Stimulated activated CD4-positive, alpha-beta T cell treated with anti-CD3 and anti-CD28 coated beads, Interleukin-15, amount 100 ng/mL, for 1 hour (primary cell): ENCODE measurements around the gene AP3M1.
"Not testable (repeated sequence)": the region's sequence is repeated elsewhere in the genome, so short reads cannot be mapped to it uniquely, and the experiment has no call there.

Experiments used
- DNase-seq, 2 donors: peaks; one replicate each; pipeline ENCODE4 v3.0.0-alpha.2; 2020; ENCODE audit warnings: low read depth in 1 of 2, low spot score in 1 of 2

Gene AP3M1

DNA sequence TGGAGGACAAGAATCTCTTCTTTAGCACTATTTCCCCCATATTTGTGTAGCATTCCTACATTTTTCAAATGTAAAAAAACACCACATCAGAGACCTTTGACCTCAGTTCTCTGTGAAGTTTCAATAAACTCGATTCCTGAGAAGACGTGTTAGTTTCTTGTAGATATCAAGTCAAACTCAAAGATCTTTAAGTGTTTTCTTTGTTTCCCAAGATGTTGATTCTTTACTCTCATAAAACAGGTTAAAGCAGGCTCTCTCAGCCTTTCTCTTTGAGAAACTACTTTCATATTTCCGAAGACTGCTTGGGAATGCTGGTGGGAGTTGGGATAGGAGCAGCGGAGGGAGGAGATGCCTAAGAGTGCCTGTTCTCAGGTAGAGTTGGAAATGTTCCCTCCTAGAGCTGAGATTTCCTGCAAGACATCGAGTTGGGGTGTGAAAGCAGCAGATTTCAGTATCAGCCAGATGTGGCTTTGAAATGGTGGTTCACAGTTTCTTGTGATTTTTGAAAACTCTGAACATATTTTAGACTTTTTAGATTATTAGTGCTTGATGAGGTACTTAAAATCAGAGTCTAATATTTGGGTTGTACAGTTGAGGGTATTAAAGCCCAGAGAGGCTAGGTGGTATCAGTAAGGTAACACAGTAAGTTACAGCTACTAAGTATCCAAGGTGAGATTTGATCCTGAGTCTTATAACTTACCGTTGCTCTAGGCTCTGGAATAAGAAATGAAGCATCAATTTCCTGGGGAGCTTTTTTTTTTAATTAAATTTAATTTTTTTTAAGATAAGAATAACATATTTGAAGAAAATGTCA lies 14.3 kb upstream of the AP3M1 start:
- DNase-seq = no peak

DNA sequence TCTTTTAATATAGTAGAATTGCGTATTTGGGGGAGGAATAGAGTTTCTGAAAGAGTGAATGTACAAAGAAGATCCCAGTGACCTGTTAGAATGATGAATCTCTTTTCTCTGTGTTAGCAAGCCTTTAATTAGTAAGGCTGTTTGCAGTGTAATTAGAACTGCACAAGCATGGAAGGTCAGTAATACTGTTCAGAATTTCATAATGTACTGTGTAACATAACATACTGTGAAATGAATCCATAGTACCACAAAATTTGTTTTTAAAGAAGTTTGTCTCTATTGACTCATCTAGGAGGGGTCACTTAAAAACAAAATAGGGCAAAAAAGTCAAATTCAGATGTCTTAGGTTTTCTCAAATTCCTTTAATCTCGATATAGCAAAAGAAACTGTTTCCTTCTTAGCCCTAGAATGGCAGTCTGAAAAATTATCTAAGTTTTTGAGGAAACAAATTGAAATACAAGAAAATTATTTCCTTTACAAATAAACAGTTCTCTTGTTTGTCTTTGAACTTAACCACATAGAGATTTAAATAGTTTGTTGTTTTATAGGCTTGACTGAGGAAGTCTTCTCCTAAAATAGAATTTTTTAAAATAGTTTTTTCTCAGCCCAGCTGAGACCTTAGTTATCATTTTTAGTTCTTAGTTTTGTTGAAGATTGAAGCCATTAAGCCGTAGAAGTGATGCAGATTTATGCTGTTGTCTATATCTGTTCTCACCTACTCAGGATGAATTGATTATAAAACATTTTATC lies 12.9 kb upstream of the AP3M1 start:
- no peak for DNase-seq

DNA sequence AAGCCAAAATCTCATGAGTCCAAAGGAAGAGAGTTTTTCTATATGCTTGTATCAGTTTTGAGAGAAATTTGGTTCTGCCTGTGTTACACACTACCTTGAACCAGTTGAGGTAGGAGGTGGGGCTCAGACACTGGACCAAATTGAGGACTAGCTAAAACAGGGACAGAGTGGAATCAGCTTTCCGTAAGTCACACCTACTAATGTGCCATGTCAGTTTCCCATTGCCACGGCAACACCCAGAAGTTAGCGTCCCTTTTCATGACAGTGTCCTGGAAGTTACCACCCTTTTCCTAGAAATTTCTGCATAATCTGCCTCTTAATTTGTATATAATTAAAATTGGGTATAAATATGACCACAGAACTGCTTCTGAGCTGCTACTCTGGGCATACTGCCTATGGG lies 9.4 kb upstream of the AP3M1 start:
- DNase-seq = no peak

DNA sequence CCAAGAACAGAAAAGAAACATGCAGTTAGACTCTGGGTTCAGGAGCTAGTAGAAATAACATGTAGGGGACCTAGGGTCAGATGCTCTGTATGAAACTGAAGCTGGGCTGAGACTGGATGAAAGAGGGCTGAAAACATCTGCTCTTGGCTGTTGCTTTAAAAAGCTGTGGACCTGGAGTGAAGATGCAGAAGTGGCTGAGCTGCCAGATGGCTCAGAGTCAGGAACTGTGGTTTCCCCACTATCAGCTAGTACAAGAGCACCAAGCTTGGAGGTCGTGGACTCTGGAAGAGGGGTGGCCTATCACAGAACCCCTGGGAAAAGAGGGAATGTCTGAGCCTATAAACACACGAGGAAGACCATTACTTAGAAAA lies 6.3 kb upstream of the AP3M1 start:
- no peak for DNase-seq

DNA sequence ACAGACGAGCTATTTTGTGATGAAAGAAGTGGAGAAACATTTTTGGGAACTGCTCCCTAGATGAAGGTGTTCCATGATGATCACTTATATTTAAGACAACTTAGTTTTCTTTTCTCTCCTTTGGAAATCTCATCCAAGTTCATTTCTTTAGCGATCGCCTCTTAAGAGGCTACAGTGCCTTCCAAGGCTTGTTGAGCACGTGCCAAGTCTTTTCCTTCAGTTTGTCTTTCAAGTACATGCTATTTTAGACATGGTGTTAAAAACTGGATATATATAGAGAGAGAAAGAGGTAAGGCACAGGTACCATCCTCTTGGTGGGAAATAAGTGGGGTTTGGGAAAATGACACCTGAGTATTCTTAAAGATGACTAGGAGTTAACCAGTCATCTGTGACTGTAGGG lies 3.0 kb upstream of the AP3M1 start:
- no peak for DNase-seq

DNA sequence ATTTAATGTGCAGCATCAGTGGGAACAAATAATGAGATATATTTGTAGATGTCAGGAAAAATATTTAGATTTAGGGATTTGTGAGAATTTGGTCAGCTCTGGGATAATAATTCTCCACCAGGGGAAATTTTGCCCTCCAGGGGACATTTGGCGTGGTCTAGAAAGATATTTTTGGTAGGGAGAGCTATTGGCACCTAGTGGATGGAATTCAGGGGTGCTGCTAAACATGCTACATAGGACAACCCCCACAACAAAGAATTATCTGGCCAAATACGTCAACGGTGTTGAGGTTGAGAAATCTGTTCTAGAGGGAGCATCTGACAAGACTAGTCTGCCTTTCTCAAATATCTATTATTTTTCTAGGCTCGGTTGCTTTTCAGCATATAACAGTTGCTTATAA lies 2.5 kb upstream of the AP3M1 start:
- no peak for DNase-seq

DNA sequence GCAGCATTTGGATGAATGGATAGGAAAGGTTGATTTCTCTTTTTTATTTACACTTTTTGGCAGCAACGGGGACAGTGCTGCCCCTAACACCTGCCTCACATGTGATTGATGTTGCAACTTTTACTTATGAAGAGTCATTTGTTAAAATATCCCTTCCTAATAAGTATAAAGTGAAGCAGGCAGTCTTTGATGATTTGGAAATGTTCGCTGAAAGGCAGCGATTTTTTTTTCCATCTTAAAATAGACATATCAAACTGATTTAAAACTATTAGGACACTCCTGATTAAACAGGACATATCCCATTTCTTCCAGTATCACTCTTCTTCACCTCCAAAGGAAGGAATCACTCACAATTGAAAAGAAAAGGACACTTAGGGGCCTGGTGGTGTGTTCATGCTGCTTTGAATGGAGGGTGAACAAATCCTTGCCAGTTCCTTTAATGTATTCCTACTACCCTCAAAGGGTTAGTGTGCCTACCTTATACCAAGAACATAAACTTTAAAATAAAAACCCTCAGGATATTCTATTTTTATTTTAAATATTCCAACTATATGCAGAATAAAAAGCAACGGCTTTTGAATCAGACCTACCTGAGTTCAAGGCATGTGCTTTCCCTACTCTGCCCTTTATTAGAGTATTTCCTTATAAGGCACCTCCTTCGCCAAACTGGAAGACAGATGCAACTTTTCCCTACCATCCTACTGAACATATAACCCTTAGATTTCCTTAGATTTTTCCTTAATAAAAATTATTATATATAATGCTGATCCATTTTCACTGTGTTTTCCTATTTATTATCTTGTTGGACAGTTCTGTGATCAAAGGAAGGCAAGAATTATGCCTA lies 1.5 kb upstream of the AP3M1 start:
- DNase-seq = no peak

DNA sequence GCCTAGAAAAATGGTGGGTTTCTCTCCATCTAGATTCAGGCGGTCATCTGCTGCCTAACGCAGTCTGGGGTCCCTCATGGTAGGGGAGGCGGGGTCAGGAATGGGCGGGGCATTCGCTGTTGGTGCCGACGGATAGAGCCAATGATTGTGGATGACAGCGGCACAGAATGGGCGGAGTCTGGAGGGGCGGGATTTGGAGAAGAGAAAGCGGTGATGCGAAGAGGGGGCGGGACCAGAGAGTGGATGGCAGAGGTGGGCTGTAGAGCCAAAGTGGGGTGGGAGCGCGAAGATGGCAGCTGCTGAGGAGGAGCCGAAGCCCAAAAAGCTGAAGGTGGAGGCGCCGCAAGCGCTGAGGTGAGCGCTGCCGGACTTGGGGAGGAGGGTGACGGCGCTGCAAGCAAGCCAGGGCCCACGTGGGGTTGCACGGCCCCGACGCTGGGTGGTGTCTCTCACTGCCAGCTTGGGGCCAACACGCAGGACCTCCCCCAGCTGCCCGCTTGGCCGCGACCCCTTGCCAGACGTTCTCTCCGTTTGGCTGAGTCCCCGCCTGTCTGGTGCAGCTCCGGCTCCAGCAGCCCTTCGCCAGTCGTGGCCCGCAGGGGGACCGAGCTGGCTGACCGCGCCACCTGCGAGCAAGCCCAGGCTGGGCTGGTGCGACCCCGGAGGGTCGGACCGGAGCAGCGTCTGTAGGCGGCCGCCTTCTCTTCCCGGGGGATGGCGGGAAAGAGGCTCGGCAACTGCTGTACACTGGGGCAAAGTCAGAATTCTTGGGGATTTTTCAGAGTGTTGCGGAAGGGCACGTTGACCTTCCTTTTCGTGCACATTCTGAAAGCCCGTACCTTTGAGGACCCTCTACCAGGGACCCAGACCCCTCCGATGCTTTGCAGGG lies 606 bp upstream of the AP3M1 start, which contains the start of gene ADK:
Gene ADK (plus strand): TSS at position 232 of the 889 bp plus-strand sequence. CDS start 58 bp downstream, at position 290.
- peak; percentile 99 for DNase-seq

DNA sequence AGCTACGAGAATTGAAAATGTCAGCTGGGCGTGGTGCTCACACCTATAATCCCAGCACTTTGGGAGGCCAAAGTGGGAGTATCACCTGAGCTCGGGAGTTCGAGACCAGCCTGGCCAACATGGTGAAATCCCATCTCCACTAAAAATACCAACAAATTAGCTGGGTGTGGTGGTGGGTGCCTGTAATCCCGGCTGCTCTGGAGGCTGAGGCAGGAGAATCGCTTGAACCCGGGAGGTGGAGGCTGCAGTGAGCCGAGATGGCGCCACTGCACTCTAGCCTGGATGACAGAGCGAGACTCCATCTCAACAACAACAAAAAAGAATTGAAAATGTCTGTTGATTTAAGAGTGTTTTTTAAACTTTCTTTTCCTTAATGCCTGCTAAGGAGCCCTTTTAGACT lies 3.6 kb downstream of the AP3M1 start:
- not testable (repeated sequence) for DNase-seq

DNA sequence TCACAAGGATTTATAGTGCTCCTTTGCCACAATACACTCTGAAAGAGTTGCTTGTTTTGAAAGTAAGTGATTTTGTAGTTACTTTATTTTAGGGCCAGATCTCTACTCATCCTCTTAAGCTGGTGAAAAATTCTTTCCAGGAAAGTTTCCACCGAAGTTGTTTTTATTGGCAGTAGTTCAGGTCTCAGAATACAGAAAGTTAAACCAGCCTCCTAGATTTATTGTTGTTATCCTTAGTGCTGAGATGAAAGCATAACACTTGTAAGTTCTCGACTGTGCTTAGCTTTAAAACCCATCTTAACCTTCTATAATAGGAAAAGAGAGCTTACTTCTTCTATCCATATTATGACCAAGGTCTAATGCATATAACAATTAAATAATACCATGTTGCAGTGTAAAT lies 5.5 kb downstream of the AP3M1 start:
- no peak for DNase-seq

DNA sequence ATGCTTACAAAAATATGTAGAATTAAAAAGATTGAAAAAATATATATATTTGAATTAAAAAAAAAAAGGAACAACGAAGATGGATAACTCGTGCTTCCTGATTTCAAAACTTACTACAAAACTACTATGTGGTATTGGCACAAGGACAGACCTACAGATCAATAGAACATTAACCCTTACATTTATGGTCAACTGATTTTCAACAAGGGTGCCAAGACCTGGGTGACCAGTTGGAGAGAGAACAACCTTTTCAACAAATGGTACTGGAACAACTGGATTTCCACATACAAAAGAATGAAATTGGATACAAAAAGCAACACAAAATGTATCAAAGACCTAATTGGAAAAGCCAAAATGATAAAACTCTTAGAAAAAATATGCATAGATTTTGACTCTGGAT lies 10.1 kb downstream of the AP3M1 start:
- DNase-seq = no peak

DNA sequence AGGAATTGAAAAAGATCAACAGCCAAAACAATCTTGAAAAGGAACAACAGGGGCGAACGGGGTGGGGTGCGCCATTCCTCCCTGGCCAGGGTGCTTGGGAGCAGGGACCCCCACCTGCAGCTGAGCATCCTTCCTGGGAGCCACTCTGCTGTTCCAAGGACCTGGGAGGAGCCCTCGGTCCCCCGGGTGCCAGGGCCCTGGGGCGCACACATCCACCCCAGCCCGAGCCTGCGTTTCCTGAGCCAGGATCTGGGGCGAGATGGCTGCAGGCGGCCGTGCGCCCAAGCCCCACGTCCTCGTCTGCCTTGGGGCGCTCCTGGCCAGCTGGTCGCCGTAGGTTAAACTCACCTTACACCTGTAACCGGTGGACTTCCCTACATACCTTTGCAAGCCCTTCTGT lies 10.6 kb downstream of the AP3M1 start:
- DNase-seq = no peak

DNA sequence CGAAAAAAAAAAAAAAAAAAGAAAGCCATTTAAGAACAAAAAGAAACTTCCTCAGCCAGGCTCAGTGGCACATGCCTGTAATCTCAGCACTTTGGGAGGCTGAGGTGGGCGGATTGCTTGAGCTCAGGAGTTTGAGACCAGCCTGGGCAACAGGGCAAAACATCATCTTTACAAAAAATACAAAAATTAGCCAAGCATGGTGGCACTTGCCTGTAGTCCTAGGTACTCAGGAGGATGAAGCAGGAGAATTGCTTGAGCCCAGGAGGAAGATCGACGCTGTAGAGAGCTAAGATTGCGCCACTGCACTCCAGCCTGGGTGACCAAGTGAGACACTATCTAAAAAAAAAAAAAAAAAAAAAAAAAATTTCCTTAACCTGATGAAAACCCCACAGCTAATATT lies 12.0 kb downstream of the AP3M1 start:
- not testable (repeated sequence) for DNase-seq

DNA sequence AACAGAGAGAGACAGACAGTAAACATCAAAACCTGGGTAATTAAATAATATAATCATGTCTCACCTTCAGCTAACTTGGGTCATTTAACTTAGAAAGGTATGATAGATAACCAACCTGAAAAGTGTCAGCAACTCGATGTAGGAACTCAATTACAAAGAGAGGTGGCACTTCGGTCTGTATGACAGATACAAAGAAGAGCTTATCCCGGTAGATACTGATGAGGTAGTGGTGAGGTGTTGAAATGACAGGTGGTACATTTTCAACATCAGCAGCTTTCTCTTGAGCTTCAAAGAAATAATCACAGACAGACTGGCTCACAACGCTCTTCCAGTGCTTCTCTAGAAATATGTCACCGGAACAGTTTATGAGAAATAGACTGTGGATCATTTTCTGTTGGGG lies 12.6 kb downstream of the AP3M1 start:
- no peak for DNase-seq

DNA sequence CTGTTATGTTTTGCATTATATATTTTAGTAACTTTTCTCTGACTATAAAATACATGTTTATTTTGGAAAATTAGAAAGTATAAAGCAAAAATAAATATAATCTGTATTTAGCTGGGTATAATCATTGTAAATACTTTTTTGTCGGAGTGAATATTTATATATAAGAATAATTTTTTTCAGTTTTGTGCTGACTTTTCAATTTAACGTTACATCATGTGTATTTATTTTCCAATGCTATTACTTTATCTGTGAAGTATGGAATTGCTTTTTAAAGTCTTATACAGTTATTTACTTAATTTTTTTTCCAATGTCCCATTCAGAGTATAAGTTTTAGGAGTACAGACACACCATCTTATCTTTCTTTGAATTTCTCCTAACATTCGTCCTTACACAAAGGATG lies 15.2 kb downstream of the AP3M1 start:
- DNase-seq = no peak

DNA sequence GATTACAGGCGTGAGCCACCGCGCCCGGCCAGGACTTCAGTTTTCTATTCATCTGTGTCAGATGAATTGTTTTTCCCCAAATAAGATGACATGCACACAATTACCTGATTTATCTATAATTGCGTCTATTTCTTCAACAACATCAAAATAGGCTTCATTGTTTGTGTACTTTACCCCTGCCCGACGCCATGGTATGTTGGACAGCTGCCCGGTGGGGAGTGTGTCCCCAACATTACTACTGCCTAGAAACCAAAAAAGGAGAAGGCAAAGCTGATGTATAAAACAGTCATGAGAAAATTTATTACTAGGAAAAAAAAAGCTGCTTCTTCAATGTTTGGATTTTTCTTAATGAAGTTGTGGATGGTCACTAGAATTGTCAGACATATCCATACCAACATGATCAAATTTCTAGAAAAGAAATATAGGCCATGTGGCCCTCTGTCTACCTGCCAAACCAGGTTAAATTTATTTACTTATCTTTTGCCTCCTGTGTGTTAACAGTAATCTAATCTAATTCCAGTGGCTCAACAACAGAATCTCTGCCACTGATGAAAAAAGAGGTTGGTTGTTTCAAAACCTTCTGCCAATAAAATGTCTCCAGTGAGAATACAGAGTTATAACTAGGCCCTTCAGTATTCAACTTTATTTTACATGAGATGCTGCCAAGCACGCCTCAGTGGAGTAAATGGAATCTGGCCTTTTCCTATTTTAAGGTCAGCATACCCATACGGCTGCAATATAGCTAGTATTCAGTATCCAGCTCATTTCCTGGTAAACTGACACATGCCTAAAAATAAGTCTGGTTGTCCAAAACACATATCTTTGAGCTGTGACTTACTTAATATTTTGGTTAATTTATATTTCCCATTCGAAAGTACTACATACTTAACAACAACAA lies 16.5 kb downstream of the AP3M1 start:
- no peak for DNase-seq

DNA sequence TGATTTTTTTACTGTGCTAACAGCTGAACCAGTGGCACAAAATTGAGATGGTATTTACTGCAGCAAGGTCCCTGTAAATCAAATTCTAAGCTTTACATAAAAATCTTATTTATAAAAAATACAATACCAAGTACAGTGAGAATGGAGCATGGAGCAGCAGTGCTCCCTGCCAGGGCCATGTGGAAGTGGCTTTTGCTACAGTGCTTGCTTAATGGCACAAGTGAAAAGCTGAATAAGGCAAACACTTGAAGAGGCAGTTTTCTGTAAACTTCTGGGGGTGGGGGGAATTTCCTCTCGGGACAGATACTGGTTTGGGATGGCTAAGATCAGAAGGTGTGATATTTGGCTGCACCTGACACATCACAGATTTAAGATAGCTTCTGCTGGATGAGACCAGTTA lies 27.5 kb downstream of the AP3M1 start:
- DNase-seq = no peak

DNA sequence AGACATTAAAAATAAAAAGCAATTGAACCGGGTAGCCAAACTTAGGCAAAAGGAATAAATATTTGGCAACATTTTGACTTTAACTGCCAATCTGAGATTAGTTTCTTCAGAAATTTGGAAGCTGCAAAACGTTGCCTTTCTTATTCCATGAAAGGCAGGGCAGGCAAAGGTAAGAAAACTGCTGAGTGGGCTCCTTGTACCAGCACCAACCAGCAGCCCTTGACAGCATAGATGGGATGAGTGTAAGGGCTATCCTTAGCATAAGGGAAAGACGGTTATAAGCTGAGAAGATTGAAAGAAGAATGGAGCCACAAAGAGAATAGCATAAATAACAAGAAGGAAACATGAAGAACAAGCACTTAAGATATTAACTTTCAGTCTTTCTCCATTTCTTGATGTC lies 28.6 kb downstream of the AP3M1 start:
- no peak for DNase-seq

DNA sequence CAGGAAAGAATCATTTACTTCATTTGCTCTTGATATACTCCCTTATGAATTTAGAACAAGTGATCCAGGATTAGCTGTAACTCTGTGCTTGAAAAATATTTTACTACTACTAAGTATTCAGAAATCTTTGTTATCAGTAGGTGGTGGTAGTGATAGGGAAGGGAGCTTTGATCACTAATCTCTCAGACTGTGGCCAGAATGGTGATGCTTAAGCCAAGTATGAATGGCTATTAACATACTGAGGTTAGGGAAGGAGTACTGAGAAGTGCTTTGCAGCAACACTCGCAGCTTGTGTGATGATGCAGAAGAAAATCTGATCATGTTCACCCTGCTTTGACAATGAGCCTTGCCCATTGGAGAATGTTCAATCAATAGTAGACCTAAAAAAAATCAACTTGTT lies 29.3 kb downstream of the AP3M1 start:
- DNase-seq = no peak

DNA sequence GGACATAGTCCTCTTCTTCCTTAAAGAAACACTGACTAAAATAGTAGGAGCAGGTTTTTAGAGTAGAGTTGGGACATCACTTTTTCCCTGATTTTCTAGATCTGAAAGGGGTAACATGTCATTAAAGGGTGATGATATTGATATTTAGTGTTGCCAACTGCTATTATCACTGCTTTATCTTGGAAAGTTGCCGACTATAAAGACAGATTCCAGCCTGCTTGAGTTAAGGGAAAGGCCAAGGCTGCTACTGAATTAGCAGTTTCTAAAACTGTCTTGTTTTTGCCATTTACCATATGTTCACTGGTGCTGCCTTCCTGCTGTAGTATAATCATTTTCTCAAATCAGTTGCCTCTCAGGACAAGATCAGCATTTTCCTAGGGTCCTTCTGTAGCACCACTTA lies 29.7 kb downstream of the AP3M1 start:
- no peak for DNase-seq
